ENCODE data around the gene ATP9A. TPM values are rescaled to one million over a fixed set of nuclear protein-coding genes. Genes with fewer than 3 reads are reported as not detected.

Gene ATP9A
- total and polyA plus RNA-seq, 10 of the 15 experiments (the other 5 are each of a cell fraction or from before 2014, with no cell fraction given) = 0.03 to 0.81 (median 0.14) TPM

DNA sequence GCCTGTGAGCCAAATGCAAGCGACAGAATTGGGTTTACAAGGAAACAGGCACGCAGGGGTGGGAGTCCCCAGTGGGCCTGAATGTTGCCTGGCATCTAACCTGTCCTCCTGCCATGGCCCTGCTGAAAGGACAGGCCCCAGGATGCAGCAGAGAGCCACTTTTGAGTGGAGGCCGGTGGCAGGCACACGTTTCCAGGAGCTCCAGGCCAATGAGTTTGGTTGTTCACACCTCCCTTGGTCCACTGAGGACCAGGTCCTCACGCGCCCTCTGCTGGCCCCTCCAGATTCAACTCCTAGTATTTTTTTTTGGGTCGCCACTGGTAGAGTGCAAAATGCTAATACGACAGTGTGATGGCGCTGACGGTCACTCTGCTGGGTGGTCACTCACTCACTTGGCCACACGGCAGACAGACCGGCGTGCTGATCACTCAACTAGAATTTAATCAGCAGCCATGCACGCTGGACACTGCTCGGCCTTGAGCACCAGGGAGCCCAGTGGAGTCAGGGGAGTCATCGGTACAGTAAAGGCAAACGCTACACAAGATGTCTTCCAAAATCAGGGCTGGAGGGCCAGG lies 143.9 kb downstream of the ATP9A start (continued):
- no peak for TF ChIP-seq MTA2 (IDR thresholded peaks at IDR 0.05; ENCODE audit: low read depth)
- TF ChIP-seq RAD21 (IDR thresholded peaks at IDR 0.05; ENCODE audit: insufficient read depth, low read depth, low read length) = peak; percentile 69
- no peak for TF ChIP-seq EZH2 (IDR thresholded peaks at IDR 0.05; ENCODE audit: borderline replicate concordance, control insufficient read depth, low read depth, low read length)
- no peak for TF ChIP-seq NFYB (IDR thresholded peaks at IDR 0.05; ENCODE audit: insufficient read depth, low read depth, low read length)
- TF ChIP-seq SIN3A (IDR thresholded peaks at IDR 0.05; ENCODE audit: low read depth, low read length) = no peak
- TF ChIP-seq, protein P1, sequence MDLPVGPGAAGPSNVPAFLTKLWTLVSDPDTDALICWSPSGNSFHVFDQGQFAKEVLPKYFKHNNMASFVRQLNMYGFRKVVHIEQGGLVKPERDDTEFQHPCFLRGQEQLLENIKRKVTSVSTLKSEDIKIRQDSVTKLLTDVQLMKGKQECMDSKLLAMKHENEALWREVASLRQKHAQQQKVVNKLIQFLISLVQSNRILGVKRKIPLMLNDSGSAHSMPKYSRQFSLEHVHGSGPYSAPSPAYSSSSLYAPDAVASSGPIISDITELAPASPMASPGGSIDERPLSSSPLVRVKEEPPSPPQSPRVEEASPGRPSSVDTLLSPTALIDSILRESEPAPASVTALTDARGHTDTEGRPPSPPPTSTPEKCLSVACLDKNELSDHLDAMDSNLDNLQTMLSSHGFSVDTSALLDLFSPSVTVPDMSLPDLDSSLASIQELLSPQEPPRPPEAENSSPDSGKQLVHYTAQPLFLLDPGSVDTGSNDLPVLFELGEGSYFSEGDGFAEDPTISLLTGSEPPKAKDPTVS (IDR thresholded peaks at IDR 0.05; ENCODE audit: low read depth, low read length) = no peak
- TF ChIP-seq YY1 (IDR thresholded peaks at IDR 0.05; ENCODE audit: low read depth, low read length) = 0 out of 2 replicates have a peak, but pooled peaks have one; percentile 45

DNA sequence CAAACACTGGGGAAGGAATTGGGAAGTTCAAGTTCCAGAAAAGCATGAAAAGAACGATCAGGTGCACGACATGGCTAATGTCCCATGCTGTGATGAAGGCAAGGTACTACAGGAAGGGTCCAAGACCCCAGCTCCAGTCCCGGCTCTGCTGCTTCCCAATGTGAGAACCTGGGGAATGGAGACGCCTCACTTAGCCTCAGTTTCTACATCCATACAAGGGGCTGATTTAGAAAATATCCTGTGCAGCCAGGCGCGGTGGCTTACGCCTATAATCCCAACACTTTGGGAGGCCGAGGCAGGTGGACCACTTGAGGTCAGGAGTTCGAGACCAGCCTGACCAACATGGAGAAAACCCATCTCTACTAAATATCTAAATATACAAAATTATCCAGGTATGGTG lies 144.9 kb downstream of the ATP9A start:
- in situ Hi-C loops (cut with MboI) (loop anchor here (10.0 kb wide), 1 partner anchor 638 kb away; no protein-coding TSS in a partner anchor), intact Hi-C loops (cut with micrococcal nuclease; ENCODE audit: unreplicated experiment) (loop anchor here (5.0 kb wide), 1 partner anchor 641 kb away; no protein-coding TSS in a partner anchor)
- H3K27me3 ChIP-seq (replicated peaks in 1 of 2; ENCODE audit: control insufficient read depth in 2 of 2, insufficient read depth in 2 of 2, low read length in 1 of 2) = no peaks in the 10 kb centered on the region; a peak in 1 of 4 replicates
- ChIA-PET POLR2A (no interaction called here), SMC1A (ENCODE audit: uncharacterized antibody, unreplicated experiment) (interaction anchor here (1.1 to 2.0 kb wide), 9 partner anchors 9 to 636 kb away, joined by 3 to 10 read pairs (median 4); no protein-coding TSS in a partner anchor), RAD21 (ENCODE audit: unreplicated experiment) (interaction anchor here (1.0 to 3.1 kb wide), 4 partner anchors 12 to 636 kb away, joined by 3 to 12 read pairs (median 6); no protein-coding TSS in a partner anchor), CTCF (interaction anchor here (0.7 to 2.4 kb wide), 18 partner anchors 9 to 635 kb away, joined by 3 to 11 read pairs (median 4); no protein-coding TSS in a partner anchor)
- H3K79me2 ChIP-seq (ENCODE audit: control insufficient read depth, insufficient read depth, low read length) = no peaks in the 10 kb centered on the region
- no peaks in the 10 kb centered on the region; the same call in 1 of the 3 replicates for H3K9me3 ChIP-seq (replicated peaks; ENCODE audit: control insufficient read depth, insufficient read depth, low read length)
- H3K4me2 ChIP-seq (ENCODE audit: control insufficient read depth, insufficient read depth) = no peak overlapping the region
- H3K36me3 ChIP-seq (ENCODE audit: control insufficient read depth in 2 of 2, insufficient read depth in 2 of 2, low read length in 1 of 2) = no peaks in the 10 kb centered on the region
- FAIRE-seq (no peak), DNase-seq (ENCODE audit: low read depth, low spot score) (no peak), ATAC-seq (no peak)
- no peak overlapping the region for H3K4me3 ChIP-seq
- no peak overlapping the region for H3K27ac ChIP-seq (ENCODE audit: control insufficient read depth, insufficient read depth)
- H3K9ac ChIP-seq (ENCODE audit: control insufficient read depth, insufficient read depth, low read length) = no peak overlapping the region
- TF ChIP-seq ZNF384 (IDR thresholded peaks at IDR 0.05; ENCODE audit: borderline replicate concordance, low read depth, low read length) (no peak), GATAD2B (conservative IDR thresholded peaks at IDR 0.05; ENCODE audit: low read depth) (no peak), TBL1XR1 (IDR thresholded peaks at IDR 0.05; ENCODE audit: low read depth, low read length) (no peak), FOS (IDR thresholded peaks at IDR 0.05; ENCODE audit: borderline replicate concordance, extremely low read depth, insufficient read length) (no peak), POLR2AphosphoS5 (IDR thresholded peaks at IDR 0.05; ENCODE audit: low read length) (no peak), HDAC2 (IDR thresholded peaks at IDR 0.05) (no peak)
- TF ChIP-seq, protein P2, sequence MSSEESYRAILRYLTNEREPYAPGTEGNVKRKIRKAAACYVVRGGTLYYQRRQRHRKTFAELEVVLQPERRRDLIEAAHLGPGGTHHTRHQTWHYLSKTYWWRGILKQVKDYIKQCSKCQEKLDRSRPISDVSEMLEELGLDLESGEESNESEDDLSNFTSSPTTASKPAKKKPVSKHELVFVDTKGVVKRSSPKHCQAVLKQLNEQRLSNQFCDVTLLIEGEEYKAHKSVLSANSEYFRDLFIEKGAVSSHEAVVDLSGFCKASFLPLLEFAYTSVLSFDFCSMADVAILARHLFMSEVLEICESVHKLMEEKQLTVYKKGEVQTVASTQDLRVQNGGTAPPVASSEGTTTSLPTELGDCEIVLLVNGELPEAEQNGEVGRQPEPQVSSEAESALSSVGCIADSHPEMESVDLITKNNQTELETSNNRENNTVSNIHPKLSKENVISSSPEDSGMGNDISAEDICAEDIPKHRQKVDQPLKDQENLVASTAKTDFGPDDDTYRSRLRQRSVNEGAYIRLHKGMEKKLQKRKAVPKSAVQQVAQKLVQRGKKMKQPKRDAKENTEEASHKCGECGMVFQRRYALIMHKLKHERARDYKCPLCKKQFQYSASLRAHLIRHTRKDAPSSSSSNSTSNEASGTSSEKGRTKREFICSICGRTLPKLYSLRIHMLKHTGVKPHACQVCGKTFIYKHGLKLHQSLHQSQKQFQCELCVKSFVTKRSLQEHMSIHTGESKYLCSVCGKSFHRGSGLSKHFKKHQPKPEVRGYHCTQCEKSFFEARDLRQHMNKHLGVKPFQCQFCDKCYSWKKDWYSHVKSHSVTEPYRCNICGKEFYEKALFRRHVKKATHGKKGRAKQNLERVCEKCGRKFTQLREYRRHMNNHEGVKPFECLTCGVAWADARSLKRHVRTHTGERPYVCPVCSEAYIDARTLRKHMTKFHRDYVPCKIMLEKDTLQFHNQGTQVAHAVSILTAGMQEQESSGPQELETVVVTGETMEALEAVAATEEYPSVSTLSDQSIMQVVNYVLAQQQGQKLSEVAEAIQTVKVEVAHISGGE (CRISPR knock-in tag; IDR thresholded peaks at IDR 0.05) = no peak
- TF ChIP-seq, protein P3, sequence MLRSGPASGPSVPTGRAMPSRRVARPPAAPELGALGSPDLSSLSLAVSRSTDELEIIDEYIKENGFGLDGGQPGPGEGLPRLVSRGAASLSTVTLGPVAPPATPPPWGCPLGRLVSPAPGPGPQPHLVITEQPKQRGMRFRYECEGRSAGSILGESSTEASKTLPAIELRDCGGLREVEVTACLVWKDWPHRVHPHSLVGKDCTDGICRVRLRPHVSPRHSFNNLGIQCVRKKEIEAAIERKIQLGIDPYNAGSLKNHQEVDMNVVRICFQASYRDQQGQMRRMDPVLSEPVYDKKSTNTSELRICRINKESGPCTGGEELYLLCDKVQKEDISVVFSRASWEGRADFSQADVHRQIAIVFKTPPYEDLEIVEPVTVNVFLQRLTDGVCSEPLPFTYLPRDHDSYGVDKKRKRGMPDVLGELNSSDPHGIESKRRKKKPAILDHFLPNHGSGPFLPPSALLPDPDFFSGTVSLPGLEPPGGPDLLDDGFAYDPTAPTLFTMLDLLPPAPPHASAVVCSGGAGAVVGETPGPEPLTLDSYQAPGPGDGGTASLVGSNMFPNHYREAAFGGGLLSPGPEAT (IDR thresholded peaks at IDR 0.05; ENCODE audit: low read depth) = no peak
- no TSS peak for BruUV-seq (replicated peaks)
- WGBS (ENCODE audit: insufficient coverage, insufficient replicate concordance, low lambda C conversion rate, missing lambda C conversion rate) = 51% methylated on average over 9 of the region's 9 CpGs
- no peaks in the 10 kb centered on the region for H4K20me1 ChIP-seq (ENCODE audit: control insufficient read depth, insufficient read depth)
- no peak overlapping the region for H2AFZ ChIP-seq (ENCODE audit: control insufficient read depth, low read depth, low read length)
- peaks cover 15% of the 10 kb centered on the region for H3K4me1 ChIP-seq (ENCODE audit: control insufficient read depth, insufficient read depth, low read length)

All from GM12878 (cell line).